DMS 273 treated with DMSO at 0.1 percent for 48 hours (cell line): Measurements from ENCODE around the gene GATA2.

Source experiments
- DNase-seq: peaks from one replicate; lab custom pipeline; 2025; lab: John Stamatoyannopoulos, UW

GATA2 gene

GRCh38 chr3:128487813-128488635, 5.0 kb downstream of the GATA2 start:
- peak; percentile 76 for DNase-seq

- DNase-seq = no peak
Measured at GRCh38 chr3:128487538-128487812, 5.5 kb downstream of the GATA2 start.

GRCh38 chr3:128486681-128487537, 6.1 kb downstream of the GATA2 start:
- peak; percentile 19 for DNase-seq

GRCh38 chr3:128486205-128486628, 6.8 kb downstream of the GATA2 start:
- no peak for DNase-seq

- DNase-seq = no peak
Measured at GRCh38 chr3:128485282-128486204, 7.5 kb downstream of the GATA2 start.

GRCh38 chr3:128484404-128485281, 8.4 kb downstream of the GATA2 start:
- no peak for DNase-seq

GRCh38 chr3:128483657-128484403, 9.2 kb downstream of the GATA2 start:
- no peak for DNase-seq

- DNase-seq = no peak
Measured at GRCh38 chr3:128482666-128483656, 10.0 kb downstream of the GATA2 start.

- DNase-seq = no peak
Measured at GRCh38 chr3:128482175-128482574, 10.8 kb downstream of the GATA2 start.

- peak; percentile 18 for DNase-seq
Measured at GRCh38 chr3:128481438-128481942, 11.5 kb downstream of the GATA2 start.

- no peak for DNase-seq
Measured at GRCh38 chr3:128480717-128481437, 12.1 kb downstream of the GATA2 start.

GRCh38 chr3:128480278-128480677, 12.7 kb downstream of the GATA2 start:
- DNase-seq = no peak

- no peak for DNase-seq
Measured at GRCh38 chr3:128479558-128480086, 13.4 kb downstream of the GATA2 start.

GRCh38 chr3:128478576-128479506, 14.2 kb downstream of the GATA2 start:
- no peak for DNase-seq

- DNase-seq = no peak
Measured at GRCh38 chr3:128476659-128477058, 16.3 kb downstream of the GATA2 start.

GRCh38 chr3:128475355-128475754, 17.6 kb downstream of the GATA2 start:
- DNase-seq = no peak

- DNase-seq = no peak
Measured at GRCh38 chr3:128473737-128474136, 19.3 kb downstream of the GATA2 start.
